ENCODE measurements around the gene P2RY14.
"Not testable (repeated sequence)": the region's sequence is repeated elsewhere in the genome, so short reads cannot be mapped to it uniquely, and the experiment has no call there.

Gene P2RY14

GRCh38 chr3:151171145-151171757, 107.1 kb downstream of the P2RY14 start:
- no peak for DNase-seq

GRCh38 chr3:151169948-151170679, 108.2 kb downstream of the P2RY14 start:
- DNase-seq = not testable (repeated sequence)

GRCh38 chr3:151169262-151169947, 108.9 kb downstream of the P2RY14 start:
- no peak for DNase-seq

- no peak for DNase-seq
Observed at GRCh38 chr3:151168269-151169094, 109.9 kb downstream of the P2RY14 start.

- DNase-seq = no peak
Observed at GRCh38 chr3:151166161-151166560, 112.2 kb downstream of the P2RY14 start.

GRCh38 chr3:151165226-151165625, 113.1 kb downstream of the P2RY14 start:
- no peak for DNase-seq
